HG03175 (cell line): ENCODE data around the gene ZC3H11A.
"Not testable (repeated sequence)": the region's sequence is repeated elsewhere in the genome, so short reads cannot be mapped to it uniquely, and the experiment has no call there.

Experiments used
- ATAC-seq: cut with Tn5 transposase; IDR thresholded peaks from one replicate; pipeline ENCODE4 v1.9.1; 2021; ENCODE audit warnings: mild to moderate bottlenecking, moderate library complexity; ENCODE audit not compliant: unreplicated experiment

Gene ZC3H11A

DNA sequence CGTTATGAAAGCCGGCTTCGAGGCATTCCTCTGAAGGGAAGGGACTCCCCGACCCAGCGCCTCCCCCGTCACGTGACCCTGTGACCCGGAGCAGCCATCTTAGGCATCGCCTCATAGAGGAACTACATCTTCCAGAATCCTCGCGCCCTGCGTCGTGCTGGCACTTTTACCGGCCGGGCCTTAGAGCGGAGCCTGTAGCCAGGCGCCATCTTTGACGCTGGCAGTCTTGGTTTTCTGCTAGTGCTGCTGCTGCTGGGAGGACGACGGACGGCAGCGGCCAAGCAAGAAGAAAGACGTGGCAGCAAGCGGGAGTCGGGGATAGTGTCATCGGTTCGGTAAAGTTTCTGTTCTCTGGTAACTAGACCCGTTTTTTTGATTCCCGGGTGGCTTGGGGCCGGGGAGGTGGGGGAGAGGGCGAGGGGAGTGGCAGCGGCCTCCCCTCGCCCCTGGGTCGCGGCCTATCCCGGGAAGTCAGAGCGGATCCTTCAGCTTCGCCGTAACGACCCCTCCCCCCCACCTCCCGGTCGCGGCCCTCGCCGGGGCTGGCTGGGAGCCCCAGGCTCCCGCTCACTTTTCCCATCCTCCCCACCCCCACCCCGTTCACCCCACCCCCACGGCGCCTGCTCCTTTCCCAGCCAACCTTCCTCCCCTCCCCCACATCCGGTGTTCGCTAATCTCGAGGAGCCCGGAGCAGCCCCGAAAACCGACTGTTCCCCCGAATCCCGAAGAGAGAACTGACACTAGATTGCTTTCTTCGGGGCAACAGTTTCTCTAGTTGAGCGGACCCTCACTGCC lies at the start of gene ZC3H11A, which contains the start of gene ZBED6:
ZC3H11A (plus strand) TSS at position 183 of the 795 bp plus-strand sequence. CDS start 21,448 bp downstream, outside the sequence.
ZBED6 (plus strand) TSS at position 183 of the 795 bp plus-strand sequence. CDS start 1,900 bp downstream, outside the sequence.
- ATAC-seq: peak; percentile 99

DNA sequence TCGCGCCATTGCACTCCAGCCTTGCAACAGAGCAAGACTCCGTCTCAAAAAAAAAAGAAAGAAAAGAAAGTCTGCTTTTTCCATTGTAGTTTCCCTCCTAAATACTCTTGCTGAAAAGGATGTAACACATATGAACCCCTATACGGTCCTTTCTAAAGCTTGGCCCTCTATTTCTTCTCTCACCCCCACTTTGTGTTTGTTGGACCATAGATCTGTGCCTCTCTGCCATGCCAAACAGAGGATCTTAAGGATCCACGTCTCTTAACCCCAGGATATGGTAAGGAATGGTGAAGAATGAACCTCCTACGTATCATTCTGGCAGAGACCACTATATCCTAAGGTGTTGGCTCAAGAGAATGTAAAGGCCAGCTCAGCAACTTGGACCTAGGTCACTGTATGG lies 49.1 kb upstream of the ZC3H11A start:
- ATAC-seq: no peak

DNA sequence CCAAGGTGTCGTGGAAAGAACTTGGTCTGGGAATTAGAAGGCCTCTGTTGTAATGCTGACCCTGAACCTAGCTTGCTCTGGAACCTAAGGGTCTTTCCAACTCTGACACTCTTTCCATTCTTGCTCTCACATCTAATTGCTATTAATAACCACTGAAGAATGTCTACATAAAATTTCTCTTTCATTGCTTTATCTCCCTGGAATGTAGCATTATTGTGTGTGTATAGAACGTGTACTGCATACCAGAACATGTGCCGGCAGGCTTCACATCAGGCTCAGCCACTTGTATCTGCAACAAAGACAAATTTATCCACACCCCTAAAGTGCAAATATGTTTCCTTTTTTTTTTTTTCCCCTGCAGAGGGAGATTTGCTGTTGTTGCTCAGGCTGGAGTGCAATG lies 44.4 kb upstream of the ZC3H11A start:
- no peak for ATAC-seq

GRCh38 chr1:203751618-203752361 lies 43.6 kb upstream of the ZC3H11A start:
- ATAC-seq: not testable (repeated sequence)

DNA sequence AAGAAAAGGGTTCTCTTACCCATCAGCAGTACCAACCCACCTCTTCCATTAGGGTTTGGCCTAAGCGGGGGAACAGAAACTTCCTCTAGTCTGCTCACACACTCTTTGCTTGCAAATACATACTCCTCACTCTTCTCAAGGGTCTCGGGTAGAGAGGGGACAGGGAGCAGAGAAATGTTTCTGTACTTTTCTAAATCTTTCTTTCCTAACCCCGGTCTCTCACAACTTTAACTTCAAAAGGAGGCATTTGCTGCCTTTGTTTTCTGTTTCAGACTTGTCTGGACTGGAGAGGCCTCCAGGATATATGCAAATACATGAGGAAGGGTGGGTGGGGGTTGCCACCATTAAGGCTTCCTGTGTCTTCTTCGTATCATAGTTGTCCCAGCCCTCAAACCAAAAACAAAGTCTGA lies 41.0 kb upstream of the ZC3H11A start:
- peak; percentile 65 for ATAC-seq

DNA sequence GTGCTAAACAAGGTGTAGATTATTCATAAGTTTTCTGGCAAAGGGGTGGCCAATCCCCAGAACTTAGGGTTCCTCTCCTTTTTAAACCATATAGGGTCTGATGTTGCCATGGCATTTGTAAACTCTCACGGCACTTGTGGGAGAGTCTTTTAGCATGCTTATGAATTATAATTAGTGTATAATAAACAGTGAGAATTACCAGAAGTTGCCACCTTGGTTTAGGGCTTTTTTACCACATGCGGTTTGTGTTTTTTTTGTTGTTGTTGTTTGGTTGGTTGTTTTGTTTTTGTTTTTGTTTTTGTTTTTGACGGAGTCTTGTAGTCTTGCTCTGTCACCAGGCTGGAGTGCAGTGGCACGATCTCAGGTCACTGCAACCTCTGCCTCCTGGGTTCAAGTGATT lies 39.4 kb upstream of the ZC3H11A start:
- no peak for ATAC-seq

- not testable (repeated sequence) for ATAC-seq
Measured at GRCh38 chr1:203758749-203759148, 36.7 kb upstream of the ZC3H11A start.

DNA sequence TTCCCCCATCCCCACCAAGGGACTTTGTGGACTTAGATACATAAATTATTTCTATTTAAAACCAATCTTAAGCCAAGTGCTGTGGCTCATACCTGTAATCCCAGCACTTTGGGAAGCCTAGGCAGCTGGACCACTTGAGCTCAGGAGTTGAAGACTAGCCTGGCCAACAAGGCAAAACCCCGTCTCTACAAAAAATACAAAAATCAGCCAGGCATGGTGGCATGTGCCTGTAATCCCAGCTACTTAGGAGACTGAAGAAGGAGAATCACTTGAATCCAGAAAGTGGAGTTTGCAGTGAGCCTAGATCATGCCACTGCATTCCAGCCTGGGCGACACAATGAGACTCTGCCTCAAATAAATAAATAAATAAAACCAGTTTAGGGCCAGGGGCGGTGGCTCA lies 34.9 kb upstream of the ZC3H11A start:
- ATAC-seq: no peak

DNA sequence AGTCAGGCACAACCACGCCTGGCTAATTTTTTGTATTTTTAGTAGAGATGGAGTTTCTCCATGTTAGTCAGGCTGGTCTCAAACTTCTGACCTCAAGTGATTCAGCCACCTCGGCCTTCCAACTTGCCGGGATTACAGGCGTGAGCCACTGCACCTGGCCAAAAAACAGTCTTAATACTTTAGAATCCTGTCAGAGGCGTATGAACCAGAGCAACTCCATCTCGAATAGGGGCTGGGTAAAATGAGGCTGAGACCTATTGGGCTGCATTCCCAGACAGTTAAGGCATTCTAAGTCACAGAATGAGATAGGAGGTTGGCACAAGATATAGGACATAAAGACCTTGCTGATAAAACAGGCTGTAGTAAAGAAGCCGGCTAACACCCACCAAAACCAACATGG lies 33.5 kb upstream of the ZC3H11A start:
- not testable (repeated sequence) for ATAC-seq

GRCh38 chr1:203763505-203763904 lies 31.9 kb upstream of the ZC3H11A start:
- no peak for ATAC-seq

DNA sequence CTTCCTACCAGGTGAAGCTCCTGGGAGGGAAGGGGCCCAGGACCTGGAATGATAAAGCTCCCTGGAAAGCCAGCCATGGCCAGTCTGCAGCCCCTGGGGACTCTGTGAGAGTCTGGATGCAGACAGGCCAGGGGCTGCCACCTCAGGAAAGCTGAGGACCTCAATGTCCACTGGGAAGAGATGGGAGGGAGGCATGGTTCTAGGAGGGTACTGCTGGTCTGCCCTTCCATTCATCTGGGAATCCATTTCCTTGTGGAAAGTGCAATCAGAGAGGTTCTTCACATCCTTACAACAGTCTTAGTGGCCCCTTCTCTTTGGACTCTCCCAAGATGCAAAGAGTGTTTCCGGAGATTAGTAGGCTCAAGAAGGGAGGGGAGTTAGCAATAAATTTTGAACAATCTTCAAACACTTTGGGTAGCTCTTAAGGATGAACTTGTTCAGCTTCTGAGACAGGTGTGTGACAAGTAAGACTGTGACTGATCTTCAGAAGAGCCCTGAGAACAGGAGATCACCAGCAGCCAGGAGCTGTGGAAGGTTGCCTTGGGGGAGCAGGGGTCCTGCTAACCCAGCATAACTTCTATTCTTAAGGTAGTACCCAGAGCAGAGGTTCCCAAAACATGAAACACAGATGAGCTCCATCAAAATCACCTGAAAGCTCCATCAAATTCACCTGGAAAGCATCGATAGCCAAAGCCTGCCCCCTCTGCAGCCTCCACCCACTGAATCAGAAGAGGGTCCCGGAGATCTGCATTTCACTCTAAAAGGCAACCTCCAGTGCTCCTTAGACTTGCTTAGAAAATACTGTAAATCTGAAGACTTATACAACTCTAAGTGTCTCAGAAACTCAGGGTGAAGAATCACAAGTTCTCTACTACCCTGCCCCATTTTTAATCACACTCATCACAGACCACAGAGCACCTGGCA lies 31.1 kb upstream of the ZC3H11A start:
- ATAC-seq: no peak

DNA sequence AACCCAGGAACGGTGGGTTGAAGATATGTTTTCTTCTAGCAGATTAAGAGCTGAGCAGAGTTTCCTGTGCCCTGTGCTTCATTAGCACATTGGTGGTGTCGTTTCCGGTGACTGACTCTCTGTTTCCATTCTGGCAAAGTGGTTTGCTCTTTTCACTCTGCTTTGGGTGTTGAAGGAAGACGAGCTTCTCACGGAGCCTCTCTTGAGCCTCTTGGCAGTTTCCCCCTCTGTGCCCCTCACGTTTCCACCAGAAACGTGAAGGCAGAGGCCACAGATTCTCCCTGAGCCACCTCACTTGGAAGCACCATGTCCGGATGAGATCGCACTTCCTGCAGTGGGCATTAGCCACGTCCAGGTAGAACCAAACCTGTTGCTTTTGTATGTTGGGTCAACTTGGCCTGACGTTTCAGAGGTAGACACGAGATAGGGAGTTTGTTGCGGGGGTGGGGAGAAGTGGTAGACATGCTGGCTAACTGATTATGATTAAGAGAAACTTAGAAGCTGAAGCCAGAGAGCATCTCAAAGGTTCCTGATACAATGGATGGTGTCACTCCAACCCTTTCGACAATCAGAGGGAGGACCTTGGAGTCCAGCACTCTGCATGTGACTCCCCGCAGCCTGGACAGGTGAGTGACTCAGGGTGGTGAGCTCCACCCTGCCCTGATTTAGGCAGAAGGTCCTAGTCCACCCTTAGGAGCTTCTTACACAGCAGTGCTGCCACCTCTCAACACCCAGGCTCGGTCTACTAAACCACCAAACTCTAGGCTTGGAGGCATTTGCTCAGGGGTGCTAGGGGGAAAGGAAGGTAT lies 30.2 kb upstream of the ZC3H11A start, which contains the start of gene LAX1:
LAX1 (plus strand) TSS at position 155 of the 809 bp plus-strand sequence; CDS start at position 538, 383 bp downstream.
- ATAC-seq: peak; percentile 95

- ATAC-seq: no peak
Measured at GRCh38 chr1:203768256-203768655, 27.2 kb upstream of the ZC3H11A start.

DNA sequence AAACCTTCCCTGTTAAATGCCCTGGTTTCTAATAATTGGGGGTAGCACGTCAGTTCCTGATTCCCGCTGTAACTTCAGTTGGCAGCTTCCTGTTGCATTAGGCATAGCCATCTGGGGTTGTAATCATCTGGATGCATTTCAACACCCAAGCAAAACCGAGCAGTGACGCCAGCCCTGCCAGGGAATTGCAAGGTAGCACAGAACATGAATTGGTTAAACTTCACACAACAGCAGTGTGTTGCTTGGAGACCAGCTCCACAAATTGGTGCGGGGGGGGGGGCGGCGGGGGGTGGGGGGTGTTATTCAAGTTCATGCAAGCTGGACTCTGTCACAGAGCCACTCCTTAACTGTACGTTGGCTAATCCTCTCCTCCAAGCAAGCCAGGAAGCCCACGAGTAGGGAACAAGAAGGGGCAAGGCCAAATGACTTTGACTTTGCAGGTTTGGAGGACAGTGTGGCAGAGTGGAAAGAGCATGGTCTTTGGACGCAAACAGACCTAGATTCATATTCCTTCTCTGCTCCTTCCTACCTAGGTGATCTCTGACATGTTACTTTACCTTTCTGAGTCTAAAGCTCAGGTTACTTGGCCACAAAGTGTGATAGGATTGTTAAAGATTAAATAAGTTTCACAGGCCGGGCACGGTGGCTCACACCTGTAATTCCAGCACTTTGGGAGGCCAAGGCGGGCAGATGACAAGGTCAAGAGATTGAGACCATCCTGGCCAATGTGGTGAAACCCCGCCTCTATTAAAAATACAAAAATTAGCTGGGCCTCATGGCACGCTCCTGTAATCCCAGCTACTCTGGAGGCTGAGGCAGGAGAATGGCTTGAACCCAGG lies 25.7 kb upstream of the ZC3H11A start:
- no peak for ATAC-seq

DNA sequence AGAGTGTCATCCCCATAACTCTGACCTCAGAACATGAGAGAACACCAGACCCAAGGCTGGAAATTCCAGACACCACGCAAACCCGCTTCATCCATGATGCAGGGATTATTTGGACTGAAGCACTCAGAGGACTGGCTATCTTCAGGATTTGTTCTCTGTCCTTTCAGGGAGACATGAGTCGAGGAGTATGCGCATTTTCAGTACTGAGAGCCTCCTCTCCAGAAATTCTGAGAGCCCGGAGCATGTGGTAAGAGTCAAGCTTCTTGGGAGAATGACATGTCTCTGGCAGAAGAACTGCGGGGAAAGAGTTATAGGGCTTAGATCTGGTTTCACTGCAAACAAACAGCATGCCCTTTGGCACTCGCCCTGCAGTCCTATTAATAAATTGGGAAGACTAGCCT lies 23.5 kb upstream of the ZC3H11A start:
- no peak for ATAC-seq

DNA sequence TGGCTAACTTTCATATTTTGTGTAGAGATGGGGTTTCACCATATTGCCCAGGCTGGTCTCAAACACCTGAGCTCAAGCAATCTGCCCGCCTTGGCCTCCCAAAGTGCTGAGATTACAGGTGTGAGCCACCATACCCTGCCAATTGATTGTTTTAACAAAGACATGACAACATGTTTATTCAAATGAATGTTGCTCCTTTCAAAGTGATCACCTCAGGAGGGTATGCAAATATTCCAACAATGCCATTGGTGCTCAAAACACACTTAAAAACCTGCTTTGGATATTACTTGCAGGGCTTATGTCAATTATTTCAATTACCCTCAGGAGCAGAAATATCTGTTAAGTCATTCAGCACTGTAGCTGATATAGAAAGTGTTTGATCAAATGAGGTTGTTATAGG lies 22.6 kb upstream of the ZC3H11A start:
- no peak for ATAC-seq

- no peak for ATAC-seq
Measured at GRCh38 chr1:203776636-203777035, 18.8 kb upstream of the ZC3H11A start.

- ATAC-seq: no peak
Measured at GRCh38 chr1:203777596-203777995, 17.8 kb upstream of the ZC3H11A start.

DNA sequence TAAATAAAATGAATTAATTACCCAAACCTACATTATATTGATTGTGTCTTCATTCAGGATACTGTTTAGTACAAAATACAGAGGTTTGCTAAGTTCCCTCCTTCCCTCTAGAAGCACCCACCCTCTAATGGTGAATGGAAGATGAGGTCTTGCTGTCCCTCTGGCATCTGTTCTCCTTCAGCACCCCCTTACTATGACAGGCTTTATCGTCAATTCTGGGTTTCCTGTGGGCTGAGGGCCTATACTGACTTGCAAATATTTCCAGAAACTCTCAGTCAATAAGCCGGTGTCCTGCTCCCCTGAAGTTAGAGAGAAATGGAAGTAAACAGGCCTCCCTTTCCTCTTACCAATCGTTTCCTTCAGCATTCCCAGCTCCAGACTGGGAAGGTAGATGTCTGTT lies 17.3 kb upstream of the ZC3H11A start:
- ATAC-seq: no peak
